Measurements from ENCODE around the gene CACNA2D3.
"Not testable (repeated sequence)": the region's sequence is repeated elsewhere in the genome, so short reads cannot be mapped to it uniquely, and the experiment has no call there.

Gene CACNA2D3

DNA sequence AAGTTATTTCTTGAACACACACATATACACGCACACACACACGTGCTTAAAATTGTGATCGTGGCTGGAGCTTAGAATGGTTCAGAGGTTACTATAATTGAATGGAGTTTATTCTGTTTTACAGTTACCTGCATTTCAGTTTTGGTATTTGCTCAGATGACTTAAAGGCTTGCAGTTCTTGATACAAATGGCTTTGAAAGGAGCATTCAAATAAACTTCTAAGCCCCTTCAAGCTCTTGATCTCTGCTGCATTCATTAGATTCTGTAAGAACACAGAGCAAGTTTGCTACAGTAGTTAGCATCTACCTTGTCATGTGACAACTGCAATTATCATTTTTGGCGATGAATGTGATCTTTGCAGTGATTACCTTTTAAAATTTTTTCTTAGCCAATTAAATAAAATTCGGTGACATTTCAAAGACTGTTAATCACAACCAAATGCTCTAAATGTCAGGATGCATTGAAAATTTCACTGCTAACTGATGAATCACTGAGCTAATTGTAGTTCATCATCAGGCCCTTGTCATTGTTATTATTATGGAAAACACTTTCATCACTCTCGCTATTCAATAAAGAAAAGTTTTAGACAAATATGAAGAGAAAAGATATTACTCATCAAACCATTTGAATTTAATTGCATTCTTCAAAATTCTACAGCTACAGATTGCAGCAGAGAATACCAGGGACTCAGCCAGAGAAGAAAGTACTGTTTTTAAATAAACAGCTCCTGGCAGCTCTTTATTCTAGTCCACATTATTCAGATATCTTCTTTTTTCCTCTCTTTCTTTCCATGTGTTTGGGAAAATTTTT is 509.4 kb downstream of the CACNA2D3 start:
- DNase-seq (ENCODE audit: low spot score): no peak

DNA sequence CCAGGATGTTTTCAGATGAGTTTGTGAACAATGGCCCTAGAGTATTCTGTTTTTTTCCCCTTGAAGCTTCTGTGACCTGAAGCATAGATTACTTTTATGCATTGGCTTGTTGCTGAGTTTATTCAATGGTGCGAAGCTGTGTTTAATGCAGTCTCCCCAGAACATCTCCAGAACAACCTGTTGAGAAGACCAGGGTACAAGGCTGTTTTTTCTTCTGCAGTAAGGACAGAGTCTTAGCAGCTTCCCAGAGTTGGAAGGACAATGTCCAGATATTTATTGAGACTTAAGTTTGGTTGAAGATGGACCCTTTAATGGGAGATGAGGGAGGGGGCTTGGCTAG is 509.9 kb downstream of the CACNA2D3 start:
- DNase-seq (ENCODE audit: low spot score): no peak

DNA sequence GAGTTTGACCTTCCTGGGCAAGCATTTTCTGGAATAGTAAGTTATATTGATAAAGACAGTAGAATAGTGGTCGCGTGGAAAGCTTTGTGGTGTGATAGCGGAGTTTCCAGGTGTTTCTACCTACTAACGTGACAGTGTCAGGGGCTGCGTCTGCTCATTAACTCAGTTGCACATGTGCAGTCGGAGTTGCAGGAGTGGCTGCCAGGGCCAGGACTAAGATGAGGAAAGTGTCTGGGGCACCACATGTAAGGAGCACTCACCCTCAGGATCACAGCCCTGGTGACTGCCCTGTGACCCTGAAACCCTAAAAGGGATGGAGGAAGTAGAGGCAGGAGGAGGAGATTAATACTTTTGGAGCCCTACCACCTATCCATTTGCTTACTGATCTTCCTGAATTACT is 510.5 kb downstream of the CACNA2D3 start:
- DNase-seq (ENCODE audit: low spot score): no peak

GRCh38 chr3:54633444-54634121 is 511.2 kb downstream of the CACNA2D3 start:
- no peak for DNase-seq (ENCODE audit: low spot score)

GRCh38 chr3:54634122-54634469 is 511.7 kb downstream of the CACNA2D3 start:
- no peak for DNase-seq (ENCODE audit: low spot score)

DNA sequence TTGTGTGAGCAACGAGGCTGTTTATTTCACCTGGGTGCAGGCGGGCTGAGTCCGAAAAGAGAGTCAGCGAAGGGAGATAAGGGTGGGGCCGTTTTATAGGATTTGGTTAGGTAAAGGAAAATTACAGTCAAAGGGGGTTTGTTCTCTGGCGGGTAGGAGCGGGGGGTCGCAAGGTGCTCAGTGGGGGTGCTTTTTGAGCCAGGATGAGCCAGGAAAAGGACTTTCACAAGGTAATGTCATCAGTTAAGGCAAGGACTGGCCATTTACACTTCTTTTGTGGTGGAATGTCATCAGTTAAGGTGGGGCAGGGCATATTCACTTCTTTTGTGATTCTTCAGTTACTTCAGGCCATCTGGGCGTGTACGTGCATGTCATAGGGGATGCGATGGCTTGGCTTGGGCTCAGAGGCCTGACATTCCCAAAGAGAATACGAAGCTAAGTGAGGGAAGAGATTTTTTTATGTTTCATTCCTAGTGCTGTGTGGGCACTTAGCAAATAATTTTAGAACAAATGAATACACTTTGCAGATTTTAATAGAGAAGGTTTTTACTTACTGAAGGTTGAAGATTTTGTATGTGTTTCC is 517.5 kb downstream of the CACNA2D3 start:
- DNase-seq (ENCODE audit: low spot score): not testable (repeated sequence)

GRCh38 chr3:54641226-54642014 is 519.1 kb downstream of the CACNA2D3 start:
- no peak for DNase-seq (ENCODE audit: low spot score)

- DNase-seq (ENCODE audit: low spot score): no peak
Measured at GRCh38 chr3:54642147-54642546, 519.8 kb downstream of the CACNA2D3 start.

GRCh38 chr3:54647721-54648120 is 525.4 kb downstream of the CACNA2D3 start:
- no peak for DNase-seq (ENCODE audit: low spot score)

GRCh38 chr3:54649551-54649950 is 527.2 kb downstream of the CACNA2D3 start:
- no peak for DNase-seq (ENCODE audit: low spot score)

GRCh38 chr3:54653456-54654195 is 531.3 kb downstream of the CACNA2D3 start:
- no peak for DNase-seq (ENCODE audit: low spot score)

DNA sequence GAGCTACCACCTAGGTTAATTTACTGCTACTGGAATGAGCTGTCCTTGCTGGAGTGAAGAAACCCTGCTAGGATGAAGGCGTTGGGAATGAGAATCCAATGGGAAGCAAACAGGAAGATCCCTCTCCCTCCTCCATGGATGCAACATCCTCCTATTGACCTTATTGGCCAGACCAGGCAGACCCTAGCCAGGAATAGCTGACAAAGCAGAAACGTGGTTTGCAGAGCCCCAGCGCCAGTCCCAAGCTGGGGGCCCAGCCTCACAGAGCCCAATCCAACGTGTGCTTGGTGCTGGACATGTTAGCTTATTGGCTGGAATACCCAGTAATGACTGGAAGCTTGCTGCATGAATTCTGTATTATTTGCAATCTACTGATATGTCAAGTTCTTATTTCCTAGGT is 532.4 kb downstream of the CACNA2D3 start:
- DNase-seq (ENCODE audit: low spot score): no peak

DNA sequence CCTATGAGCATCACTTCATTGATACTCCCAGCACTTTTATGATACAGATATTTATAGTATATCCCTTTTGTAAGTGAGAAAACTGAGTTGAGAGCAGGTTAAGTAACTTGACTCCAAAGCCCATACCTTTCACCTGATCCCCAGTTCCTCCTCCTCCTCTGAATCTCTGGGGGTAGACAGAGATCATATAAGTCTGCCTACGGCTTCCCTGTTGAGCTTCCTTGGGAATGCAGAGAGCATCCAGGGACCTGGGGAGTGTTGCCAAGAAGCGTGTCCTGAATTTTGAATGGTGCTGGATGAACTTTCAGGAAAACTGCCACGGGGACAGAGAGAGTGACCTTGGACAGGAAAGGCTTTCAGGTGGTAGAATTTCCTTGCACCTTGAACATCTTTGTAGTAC is 537.0 kb downstream of the CACNA2D3 start:
- no peak for DNase-seq (ENCODE audit: low spot score)

- no peak for DNase-seq (ENCODE audit: low spot score)
Measured at GRCh38 chr3:54660714-54661132, 538.4 kb downstream of the CACNA2D3 start.

DNA sequence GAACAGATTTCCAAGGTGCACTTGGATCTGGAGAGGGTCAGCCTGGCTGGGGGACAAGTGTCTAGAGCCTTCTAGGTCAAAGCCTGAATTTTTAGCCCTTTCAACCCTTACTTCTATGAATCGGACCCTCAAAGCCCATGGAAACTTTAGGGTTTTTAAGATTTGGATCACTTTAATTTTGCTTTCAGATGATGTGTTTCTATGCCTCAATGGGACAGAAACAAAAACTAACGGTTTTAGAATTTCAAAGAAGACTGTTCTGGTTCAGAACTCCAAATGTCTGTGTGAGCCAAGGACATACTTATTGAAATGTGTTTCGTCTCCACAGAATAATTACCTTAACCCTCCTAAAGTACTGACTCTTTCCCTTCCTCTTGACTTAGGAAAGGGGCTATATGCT is 538.8 kb downstream of the CACNA2D3 start:
- DNase-seq (ENCODE audit: low spot score): no peak

- DNase-seq (ENCODE audit: low spot score): no peak
Measured at GRCh38 chr3:54663501-54664011, 541.2 kb downstream of the CACNA2D3 start.

DNA sequence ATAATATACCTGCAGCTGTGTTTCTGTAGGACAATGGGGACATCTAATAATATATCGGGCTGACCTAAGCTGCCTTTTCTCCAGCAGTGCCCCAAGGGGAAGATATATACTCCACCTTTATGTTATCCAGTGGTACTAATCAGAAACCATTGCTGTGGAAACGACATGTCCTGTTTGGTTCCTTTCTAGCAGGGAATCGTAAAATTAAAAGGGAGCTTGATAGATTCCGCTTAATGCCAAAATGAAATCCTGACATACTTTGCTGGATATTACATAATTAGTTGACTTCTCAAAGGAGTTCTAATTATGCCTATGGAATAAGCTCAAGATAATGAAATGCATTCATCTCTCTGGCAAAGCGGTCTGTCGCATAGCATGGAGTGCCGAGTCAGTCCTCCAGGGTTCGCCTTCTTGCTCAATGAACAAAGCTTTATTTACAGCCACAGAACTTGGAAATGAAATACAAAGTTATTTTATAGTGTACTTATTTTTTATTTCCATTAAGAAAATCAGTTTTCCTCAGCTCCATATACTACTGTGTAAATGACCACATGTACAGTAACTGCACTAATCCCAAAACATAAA is 542.8 kb downstream of the CACNA2D3 start:
- no peak for DNase-seq (ENCODE audit: low spot score)

- no peak for DNase-seq (ENCODE audit: low spot score)
Measured at GRCh38 chr3:54668236-54668635, 545.9 kb downstream of the CACNA2D3 start.

DNA sequence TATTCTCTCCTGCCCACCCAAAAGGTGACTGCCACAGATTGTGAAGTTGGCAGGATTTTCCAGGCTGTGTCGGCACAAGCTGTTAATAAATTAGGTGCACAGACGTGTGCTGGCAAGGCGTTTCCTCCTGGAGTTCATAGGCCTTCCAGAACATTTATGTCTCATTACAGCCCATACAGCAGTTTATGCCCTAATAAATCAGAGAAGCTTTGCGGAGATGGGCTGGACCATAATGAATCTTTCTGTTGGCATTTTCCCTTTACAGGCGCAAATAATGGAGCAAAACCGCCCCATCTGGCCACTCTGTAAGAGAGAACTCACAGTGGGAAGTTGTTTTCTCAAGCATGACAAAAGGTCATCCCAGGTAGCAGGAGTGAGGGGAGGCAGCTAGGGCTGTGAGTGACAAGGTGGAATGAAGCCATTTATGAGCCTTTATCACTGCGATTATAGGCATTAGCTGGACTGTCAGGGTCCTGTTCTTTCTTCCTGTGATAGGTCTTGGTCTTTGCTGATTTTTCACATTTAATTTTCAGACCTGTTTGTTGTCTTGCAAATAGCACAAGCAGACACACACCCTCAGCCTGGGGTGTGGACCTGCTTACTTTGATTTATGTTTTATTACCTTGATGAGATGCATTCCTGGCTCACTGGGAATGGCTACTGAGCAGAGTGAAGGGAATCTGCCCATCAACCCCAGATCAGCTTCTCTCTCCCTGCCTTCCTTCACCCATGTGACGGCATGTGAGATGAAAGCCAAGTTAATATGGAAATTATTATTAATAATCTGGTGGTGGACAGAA is 548.0 kb downstream of the CACNA2D3 start:
- no peak for DNase-seq (ENCODE audit: low spot score)

DNA sequence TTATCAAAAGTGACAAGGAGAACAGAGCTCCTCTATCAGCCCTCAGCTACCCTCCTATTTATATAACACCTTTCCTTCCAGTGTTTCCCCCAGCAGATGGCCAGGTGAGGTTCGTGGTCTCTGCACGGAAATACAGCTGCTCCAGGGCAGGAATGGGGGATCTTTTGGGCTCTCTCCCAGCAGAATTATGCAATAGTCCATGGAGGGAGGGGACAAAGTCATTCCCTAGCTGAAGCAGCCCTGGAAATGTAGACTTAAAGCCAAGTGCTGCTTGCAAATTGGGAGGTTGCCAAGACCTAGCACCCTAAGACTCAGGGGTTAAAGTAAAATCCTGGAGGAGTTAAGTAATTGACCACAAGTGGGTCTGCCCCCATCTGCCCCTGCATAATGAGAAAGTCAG is 549.2 kb downstream of the CACNA2D3 start:
- no peak for DNase-seq (ENCODE audit: low spot score)
